GM10248 (cell line): Measurements from ENCODE around the gene SEMA3A.

ENCODE experiments used
- CTCF ChIA-PET: fragments of 300-600 bp; sonication (Branson Sonifier 250); formaldehyde crosslinking; extraction: SDS; loops from one replicate; lab custom pipeline; 2021; ENCODE audit warnings: antibody characterized with exemption; lab: Yijun Ruan, JAX
- POLR2A ChIA-PET: fragments of 350-650 bp; sonication (Branson Sonifier 250); formaldehyde crosslinking; extraction: SDS; loops from one replicate; lab custom pipeline; 2020; ENCODE audit warnings: antibody characterized with exemption; lab: Yijun Ruan, JAX
- DNase-seq: peaks from one replicate; pipeline ENCODE4 v3.0.0; 2012; ENCODE audit errors: extremely low spot score
- CTCF ChIP-seq: IDR thresholded peaks from 2 replicates; pipeline ENCODE4 v1.5.1; 2012; ENCODE audit warnings: mild to moderate bottlenecking, low read depth; ENCODE audit errors: extremely low read depth, missing control alignments, control extremely low read depth

The SEMA3A gene

GRCh38 chr7:84181628-84182027 lies 13.0 kb downstream of the SEMA3A start:
- CTCF ChIA-PET, result no interaction called here

GRCh38 chr7:84177758-84178412 lies 16.7 kb downstream of the SEMA3A start:
- TF ChIP-seq CTCF, result no peak
- no peak for DNase-seq
- CTCF ChIA-PET, result no interaction called here
- POLR2A ChIA-PET, result no interaction called here

More at GRCh38 chr7:84181628-84182027, 13.0 kb downstream of the SEMA3A start:
- DNase-seq, result no peak
- no peak for TF ChIP-seq CTCF
- POLR2A ChIA-PET, result no interaction called here

DNA sequence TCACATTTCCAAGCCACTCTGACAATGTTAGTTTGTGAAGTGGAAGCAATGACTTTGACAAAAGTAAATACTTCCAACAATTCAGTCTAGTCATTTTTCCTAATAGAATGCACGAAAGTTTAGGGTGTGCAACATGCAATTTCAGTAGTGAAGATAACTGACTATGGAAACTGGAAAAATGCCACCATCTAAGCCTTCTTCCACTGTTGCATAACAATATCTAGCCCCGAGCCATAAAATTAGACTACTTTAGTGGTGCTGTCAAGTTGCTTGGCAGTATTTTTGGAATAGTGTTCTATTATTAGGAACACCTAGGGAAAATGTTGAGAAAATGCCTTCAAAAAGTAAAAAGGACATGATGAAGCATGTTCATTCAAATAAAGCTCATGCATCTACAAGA lies 17.9 kb downstream of the SEMA3A start:
- no peak for TF ChIP-seq CTCF
- no peak for DNase-seq
- CTCF ChIA-PET, result no interaction called here
- POLR2A ChIA-PET, result no interaction called here

GRCh38 chr7:84175461-84175860 lies 19.1 kb downstream of the SEMA3A start:
- ChIA-PET POLR2A (no interaction called here), CTCF (interaction anchor here (1.7 kb wide), 1 partner anchor 13 kb away, joined by 6 read pairs; no protein-coding TSS in a partner anchor)
- no peak for DNase-seq
- no peak for TF ChIP-seq CTCF

DNA sequence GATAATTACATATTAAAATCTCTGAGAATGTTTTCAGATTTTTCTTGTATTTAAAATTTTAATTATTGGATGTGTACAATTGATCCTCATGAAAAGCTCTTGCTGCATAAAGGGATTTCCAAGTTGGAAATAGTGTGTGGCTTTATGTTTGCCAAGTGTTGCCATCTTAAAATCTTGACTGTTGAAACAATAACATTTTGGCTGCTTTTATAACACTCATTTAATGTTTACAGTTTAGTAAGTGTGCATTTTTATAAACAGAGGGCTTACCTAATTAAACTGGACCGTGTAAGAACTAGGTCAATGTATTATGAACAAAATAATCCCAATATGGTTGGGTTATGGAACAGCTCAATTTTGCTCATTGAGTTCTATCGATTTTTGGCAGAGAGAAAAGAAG lies 23.9 kb downstream of the SEMA3A start:
- DNase-seq, result no peak
- ChIA-PET POLR2A (no interaction called here), CTCF (interaction anchor here (2.2 kb wide), 1 partner anchor 8 kb away, joined by 5 read pairs; no protein-coding TSS in a partner anchor)
- TF ChIP-seq CTCF, result no peak

- ChIA-PET POLR2A (no interaction called here), CTCF (interaction anchor here (1.0 to 1.9 kb wide), 3 partner anchors 9 to 18 kb away, joined by 4 to 6 read pairs (median 5); no protein-coding TSS in a partner anchor)
- DNase-seq, result no peak
- no peak for TF ChIP-seq CTCF
These were observed 32.0 kb downstream of the SEMA3A start for GRCh38 chr7:84162584-84162983.
